Stimulated activated CD4-positive, alpha-beta T cell treated with anti-CD3 and anti-CD28 coated beads, Interleukin-4, amount 100 ng/mL, for 48 hours (primary cell): ENCODE data around the gene MAVS.
"Not testable (repeated sequence)": the region's sequence is repeated elsewhere in the genome, so short reads cannot be mapped to it uniquely, and the experiment has no call there.

ENCODE experiments used
- DNase-seq, 2 donors: peaks; one replicate each; pipeline ENCODE4 v3.0.0-alpha.2; 2020; ENCODE audit warnings: low read depth in 2 of 2

MAVS gene

DNA sequence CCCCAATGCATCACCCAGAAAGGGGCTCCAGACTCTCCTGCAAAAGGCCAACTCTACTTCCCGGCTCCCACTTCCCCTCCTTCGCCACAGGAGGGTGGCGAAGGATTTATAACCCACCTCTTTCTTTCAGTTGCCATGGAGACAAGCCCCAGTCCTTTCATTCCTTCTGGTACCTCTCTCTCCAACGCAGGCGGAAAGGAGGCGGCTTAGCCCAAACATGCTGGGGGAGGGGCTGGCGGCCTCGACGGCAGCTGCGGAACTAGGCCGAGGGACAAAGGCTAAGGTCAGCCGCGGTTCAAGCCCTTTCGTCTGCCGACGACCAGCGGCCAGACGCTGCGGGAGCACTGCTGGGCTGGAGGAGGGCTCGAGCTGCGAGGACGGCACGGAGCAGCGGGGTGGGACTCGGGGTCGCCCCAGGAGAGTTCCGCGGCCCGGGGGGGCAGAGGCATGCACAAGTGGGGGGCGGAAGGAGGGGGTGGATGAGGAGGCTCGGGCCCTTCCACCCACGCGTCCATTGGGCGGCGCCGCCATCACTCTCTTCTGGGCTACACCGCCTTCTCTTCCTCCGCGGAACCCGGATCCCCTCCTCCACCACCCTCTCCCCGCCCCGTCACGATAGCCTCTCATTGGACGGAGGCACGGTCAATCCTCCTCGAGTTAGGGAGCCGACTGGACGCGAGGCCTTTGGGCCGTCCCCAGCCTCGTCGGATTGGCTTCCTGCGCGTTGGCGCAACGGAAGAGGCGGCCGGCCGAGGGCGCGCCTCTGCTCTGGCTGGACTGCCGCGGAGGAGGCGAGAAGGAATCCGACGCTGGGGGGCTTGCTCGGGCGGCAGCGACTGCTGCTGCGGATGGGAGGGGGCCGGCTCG, 42.2 kb downstream of the MAVS start, which contains the start of gene PANK2:
Gene PANK2, plus strand, starts transcription at position 766 of the 867 bp plus-strand sequence.
- DNase-seq: peak; percentile 93 to 97

DNA sequence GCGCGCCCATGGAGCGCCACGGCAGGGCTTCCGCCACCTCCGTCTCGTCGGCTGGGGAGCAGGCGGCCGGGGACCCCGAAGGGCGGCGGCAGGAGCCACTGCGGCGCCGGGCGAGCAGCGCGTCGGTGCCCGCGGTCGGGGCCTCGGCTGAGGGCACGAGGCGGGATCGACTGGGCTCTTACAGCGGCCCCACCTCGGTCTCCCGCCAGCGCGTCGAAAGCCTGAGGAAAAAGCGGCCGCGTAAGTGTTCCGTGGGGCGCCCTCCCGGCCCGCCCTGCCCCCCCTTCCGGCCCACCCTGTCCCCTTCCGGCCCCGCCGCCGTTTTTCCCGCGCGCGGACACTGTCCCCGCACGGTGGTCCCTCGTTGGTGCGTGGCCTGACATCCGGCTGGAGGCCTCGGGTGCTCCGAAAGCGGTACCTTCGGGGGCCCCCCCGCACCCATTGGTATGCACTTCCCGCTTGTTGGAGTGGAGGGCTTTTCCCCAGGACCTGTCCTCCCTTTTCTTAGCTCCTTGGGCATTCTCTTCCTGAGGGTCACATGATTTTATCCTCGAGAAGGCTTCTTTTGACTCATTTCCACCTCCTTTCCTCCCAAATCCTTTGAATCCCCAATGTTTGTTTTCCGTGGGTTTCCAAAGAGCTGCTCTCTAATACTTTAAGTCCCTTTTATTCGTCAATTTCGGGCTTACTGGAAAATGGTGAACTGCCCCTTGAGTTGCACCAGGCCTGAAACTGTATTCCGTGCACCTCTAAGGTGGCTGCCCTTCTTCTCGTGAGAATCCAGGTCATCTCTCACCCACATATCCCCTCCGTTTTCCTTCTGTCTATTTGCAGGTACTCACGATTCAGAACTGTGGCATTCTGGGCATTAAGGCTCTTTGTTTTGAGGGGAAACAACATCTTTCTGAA, 43.1 kb downstream of the MAVS start:
- peak; percentile 32 to 34 for DNase-seq

DNA sequence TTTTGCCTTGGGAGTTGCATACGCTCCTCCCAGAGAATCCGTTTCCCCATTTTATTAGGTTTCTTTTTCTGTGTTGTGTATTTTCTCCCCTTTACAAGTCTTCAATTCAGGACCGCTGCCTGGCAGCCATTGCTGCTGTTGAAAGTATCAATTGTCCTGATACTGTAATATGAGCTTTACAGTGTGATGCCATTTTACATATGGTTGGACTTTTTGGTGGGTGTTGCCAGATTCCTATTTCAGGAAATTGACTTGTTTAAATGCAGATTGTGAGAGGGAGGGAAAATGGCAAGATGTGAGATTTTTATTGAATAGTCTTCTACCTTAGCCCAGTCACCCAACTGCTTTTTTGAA, 43.7 kb downstream of the MAVS start:
- no peak for DNase-seq

DNA sequence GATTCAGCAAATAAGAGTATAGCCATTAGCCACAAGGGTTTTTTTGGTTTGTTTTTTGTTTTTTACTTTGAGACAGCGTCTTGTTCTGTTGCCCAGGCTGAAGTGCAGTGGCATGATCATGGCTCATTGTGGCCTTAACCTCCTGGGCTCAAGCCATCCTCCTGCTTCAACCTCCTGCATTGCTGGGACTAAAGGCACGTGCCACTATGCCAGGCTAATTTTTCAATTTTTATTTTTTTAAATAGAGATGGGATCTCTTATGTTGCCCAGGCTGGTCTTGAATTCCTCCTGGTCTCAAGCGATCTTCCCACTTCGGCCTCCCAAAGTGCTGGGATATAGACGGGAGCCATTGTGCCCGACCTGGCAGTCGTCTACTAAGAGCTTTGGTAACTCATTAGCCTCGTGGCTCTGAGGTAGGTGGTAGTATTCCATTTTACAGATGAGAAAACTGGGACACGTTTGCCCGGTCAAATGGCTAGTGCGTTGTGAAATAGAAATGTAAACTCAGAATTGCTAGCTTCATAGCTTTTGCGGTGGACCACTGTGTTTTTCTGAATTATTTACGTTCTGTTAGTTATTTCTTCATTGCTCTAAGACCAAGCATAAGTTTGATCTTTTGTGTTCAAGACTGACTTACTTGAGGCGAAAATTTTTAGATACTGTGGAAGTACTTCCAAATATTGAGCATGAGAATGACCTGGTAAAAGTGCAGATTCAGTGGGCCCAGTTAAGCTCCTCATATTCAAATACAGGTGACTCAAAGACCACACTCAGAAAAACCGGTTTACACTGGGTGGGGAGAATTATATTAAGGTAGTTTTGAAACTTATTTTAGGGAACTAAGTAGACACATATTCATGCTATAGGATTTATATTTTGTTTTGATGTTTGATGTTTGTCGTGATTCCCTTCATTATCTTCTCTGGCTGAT, 44.6 kb downstream of the MAVS start:
- no peak for DNase-seq

DNA sequence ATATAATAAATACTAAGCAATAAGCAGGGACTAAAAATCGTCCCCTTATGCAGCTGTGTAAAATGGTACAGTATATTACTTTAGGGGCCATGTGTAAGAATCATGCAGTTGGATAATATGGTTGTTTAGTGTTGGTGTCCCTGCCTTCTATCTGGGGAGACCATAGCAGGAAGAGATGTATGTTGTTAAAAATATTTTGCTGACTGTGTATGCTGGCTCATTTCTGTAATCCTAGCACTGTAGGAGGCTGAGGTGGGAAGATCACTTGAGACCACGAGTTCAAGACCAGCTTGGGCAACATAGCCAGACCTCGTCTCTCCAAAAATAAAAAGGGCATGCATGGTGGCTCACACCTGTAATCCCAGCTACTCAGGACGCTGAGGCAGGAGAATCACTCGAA, 48.2 kb downstream of the MAVS start:
- DNase-seq: no peak

DNA sequence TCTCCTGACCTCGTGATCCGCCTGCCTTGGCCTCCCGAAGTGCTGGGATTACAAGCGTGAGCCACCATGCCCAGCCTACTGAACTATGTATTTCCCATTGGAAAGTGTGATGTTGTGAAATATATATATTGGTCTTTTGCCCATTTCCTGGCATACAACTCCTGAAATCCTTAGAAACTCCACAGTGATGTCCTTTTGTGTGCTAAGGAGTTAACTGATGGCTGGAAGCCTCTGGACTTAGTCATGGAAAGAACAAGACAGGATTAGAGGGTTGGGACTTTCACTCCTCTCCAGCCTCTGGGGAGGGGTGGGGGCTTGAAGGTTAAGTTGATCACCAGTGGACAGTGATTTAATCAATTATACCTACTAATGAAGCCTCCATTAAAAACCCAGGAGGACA, 49.7 kb downstream of the MAVS start:
- DNase-seq: no peak

DNA sequence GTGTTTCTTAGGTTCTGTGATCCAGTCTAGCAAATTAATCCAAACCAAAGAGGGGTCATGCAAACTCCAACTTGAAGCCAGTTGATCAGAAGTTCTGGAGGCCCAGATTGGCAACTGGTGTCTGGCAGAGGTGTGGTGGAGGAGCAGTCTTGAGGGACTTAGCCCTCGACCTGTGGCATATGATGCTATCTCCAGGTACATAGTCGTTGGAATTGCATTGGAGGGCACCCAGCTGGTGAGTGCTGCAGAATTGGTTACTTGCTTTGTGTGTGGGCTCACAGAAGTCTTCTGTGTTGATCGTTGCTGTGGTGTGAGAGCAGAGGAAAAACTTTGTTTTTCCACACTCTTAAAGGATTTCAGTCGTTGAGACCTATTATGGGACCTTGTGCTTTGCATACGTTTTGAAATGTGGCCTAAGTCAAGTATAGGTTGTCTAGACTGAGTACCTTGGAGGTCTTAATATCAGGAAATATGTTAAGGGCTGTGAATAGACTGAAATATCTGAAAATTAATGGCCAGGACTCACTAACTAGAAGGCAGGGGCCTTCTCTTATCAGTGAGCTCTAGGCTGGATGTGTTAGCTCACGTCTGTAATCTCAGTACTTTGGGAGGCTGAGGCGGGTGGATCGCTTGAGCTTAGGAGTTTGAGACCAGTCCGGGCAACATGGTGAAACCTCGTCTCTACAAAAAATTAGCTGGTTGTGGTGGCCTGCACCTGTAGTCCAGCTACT, 50.4 kb downstream of the MAVS start:
- no peak for DNase-seq

DNA sequence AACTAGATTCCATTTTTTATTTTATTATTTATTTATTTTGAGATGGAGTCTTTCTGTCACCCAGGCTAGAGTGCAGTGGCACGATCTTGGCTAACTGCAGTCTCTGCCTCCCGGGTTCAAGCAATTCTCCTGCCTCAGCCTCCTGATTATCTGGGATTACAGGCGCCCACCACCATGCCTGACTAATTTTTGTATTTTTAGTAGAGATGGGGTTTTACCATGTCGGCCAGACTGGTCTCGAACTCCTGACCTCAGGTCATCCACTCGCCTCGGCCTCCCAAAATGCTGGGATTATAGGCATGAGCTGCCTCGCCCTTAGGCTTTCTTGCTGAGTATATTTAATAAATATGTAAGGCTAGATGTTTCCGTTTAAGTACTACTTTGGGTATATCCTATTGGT, 51.5 kb downstream of the MAVS start:
- not testable (repeated sequence) for DNase-seq

DNA sequence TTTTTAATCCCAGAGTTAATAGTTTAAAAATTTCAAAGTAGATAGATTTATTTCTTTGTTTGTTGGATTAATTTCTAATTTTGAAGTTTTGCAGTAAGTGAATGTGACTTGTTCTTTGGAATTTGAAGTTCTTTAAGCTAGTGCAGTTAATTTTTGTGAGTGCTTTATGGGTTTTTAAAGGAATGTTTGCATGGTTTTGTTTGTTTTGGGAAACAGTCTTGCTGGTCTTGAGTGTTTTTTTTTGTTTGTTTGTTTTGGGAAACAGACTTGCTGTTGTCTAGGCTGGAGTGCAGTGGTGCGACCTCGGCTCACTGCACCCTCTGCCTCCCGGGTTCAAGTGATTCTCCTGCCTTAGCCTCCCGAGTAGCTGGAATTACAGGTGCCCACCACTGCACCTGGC, 52.0 kb downstream of the MAVS start:
- no peak for DNase-seq

DNA sequence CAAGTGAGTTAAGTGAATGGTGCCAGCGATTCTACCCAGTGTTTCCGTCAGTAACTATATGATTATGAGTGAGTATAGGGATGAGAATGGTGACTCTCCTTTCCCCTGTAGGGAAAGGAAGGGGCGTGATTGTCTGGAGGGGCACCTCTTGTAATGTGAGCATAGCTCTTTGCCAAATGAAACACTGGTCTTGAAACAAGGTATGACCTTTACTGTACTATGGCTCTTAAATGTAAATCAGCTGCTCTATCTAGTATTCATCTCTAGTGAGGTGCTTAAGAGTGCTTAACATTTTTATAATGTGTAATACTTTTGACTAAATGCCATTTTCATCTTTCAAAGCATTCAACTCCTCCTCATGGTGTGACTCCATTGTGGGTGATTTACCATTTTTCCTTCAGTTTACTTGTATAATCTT, 53.6 kb downstream of the MAVS start:
- DNase-seq: no peak

DNA sequence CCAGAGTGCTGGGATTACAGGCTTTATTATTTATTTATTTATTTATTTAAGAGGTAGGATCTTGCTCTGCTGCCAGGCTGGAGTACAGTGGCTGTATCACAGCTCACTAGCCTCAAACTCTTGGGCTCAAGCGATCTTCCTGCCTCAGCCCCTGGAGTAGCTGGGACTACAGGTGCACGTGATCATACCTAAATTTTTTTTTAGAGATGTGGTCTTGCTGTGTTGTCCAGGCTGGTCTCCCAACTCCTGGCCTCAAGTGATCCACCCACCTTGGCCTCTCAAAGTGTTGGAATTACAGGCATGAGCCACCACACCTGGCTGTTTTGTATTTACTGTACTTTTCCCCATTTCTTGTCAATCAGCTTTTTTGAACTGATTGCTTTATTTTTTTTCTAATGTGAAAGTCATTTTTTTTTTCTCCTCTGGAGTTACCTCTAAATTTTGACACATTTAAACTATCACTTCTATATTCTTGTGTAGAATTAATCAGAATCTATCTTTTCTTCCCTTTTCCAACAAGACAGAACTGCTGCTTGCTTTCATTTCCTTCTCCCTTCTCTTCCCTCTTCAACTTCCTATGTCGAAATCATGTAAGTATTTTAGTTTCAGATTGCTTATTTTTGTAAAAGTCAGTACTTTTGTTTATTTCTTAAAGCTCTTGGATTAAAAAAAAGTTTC, 54.5 kb downstream of the MAVS start:
- no peak for DNase-seq

DNA sequence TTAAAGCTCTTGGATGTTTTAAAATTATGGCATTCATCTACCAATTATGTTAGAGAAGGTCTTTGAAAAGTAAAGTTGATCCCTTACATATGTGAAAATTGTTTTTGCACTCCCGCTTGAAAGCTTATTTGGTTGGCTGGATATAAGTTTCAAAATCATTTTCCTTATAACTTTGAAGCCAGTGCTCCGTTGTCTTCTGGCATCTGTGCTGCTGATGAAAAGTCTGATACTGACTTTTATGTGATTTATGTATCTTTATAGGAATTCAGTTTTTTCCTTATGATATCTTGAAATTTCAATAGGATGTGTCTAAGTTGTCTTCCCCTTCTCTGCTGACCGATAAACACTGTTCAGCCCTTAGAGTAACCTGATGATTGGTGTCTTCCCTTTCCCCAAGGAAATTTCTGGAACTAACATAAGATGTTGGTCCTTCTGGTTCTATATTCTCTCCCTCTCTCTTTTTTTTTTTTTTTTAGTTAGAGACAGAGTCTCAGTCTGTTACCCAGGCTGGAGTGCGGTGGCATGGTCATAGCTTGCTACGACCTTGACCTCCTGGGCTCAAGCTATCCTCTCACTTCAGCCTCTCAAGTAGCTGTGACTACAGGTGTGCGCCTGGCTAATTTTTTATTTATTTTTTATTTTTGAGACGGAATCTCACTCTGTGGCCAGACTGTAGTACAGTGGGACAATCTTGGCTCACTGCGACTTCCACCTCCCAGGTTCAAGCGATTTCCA, 55.2 kb downstream of the MAVS start:
- DNase-seq: no peak

DNA sequence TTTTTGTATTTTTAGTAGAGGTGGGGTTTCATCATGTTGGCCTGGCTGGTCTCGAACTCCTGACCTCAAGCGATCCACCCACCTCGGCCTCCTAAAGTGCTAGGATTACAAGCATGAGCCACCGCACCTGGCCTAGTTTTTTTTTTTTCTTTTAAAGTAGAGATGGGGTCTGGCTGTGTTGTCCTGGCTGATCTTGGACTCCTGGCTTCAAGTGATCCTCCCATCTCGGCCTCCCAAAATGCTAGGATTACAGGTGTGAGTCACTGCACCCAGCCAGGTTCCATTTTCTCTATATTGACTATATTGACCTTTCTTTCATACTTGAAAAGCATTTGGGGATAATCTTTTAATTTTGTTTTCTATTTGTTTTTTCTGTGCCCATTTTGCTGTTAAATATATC, 55.8 kb downstream of the MAVS start:
- no peak for DNase-seq

DNA sequence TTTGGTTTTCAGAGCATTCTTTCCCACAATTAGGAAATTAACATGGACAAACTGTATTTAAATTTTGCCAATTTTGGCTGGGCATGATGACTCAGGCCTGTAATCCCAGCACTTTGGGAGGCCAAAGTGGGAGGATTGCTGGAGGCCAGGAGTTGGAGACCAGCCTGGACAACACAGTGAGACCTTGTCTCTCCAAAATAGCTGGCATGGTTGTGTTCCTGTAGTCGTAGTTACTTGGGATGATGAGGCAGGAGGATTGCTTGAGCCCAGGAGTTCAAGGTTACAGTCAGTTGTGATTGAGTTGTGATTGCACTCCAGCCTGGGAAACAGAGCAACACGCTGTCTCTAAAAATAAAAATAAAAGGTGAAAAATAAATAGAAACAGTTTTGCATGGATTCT, 57.6 kb downstream of the MAVS start:
- no peak for DNase-seq

DNA sequence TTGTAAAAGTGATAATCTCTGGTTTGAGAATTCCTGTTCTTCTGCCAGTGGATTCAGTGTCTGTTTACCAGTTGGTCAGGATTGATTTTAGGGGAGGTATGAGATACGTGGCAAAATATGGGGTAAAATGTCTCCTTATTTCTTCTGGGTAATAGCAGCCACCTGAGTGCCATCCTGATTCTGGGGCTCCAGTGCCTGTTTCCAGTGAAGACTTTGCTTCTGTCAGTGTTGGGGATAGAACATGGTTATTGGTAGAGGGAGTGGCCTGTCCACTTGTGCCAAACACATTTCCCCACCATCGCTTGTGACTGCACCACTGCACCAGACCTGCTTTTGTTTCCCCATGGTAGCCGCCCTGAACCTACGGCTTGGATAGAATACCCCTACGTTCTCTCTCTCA, 58.2 kb downstream of the MAVS start:
- DNase-seq: no peak

DNA sequence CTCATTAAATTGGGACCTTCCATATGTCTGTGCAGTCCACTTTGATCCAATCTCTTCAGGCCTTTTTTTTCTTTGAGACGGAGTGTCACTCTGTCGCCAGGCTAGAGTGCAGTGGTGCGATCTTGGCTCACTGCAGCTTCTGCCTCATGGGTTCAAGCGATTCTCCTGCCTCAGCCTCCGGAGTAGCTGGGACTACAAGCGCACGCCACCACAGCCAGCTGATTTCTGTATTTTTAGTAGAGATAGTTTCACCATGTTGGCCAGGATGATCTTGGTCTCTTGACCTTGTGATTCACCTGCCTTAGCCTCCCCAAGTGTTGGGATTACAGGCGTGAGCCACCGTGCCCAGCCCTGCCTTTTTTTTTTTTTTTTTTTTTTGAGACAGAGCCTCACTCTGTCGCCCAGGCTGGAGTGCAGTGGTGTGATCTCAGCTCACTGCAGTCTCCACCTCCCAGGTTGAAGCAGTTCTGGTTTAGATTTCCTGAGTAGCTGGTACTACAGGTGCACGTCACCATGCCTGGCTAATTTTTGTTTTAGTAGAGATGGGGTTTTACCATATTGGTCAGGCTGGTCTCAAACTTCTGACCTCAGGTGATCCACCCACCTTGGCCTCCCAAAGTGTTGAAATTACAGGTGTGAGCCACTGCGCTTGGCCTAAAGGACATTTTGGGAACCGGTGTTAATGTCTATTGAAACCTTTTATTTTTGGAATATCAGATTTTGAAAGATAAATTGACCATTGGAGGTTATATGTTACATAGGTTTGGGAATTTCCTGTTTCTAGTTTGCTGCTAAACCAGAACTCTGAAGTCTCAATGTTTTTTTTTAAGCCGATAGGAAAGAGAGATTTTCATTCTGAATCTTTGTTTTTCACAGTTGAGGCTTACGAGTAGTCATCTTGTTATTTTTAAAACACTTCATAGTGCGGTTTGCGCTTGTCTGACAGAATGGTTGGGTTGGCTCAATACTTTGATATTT, 60.4 kb downstream of the MAVS start:
- peak in 1 of 2 donors; percentile 47 for DNase-seq

DNA sequence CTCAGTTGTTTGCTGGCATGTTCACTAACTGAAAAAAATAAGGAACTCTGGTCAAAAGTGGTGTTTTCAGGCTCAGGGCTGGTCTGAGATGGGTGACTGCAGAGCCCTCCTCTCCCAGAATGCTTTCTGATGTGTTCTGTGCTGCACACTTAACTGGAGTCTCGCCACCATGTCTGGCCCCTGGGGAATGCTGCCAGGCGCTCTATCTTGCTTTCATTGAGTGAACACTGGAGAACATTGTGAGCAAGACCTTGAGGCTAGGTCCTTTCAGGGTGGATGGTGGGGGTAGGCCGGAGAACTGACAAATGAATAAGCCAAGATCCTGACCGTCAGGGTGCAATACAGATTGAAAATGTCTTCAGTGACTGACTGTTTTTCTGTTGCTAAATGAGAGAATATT, 62.0 kb downstream of the MAVS start:
- no peak for DNase-seq

DNA sequence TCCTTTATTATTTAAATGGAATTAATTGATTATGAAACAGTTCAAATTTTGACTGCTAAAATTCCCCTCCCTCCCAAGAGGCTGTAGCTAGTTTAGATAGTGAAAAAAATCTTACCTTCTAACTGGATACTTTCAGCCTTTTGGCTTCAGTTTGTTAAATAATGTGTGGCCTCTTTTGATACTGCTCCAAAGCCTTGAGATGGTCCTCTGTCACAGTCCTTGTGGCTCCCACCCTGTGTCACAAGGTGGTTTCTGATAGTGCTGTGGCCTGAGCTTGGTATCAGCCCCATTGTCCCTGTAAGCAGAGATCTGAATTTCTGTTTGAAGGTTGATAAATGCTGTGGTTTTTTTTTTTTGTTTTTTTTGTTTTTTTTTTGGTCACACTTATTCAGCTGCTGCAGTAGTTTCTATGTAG, 63.3 kb downstream of the MAVS start:
- DNase-seq: no peak

DNA sequence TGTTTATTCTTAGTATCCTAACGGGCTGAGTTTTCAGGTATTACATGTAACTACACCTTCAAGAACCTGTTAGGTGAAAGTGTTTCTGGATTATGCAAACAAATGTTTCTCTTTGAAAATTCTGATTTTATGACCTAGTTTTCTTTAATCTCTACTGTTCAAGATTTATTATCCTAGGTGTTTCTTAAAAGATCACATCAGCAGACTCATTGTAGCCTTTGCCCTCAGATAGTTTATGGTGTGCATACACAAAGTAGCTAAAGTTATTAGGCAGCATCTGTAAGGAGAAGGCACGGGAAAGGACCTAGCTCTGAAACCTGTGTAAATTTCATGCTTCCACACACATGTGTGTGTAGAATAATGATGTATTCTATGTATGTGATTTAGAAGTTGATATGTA, 64.2 kb downstream of the MAVS start:
- DNase-seq: no peak
